WTC11 (cell line): Measurements from ENCODE around the gene HHIPL2. TPM values are rescaled to one million over a fixed set of nuclear protein-coding genes. Genes with fewer than 3 reads are reported as not detected.

Source experiments
- ATAC-seq: fragments of 200-7000 bp; cut with Tn5 transposase; 2 replicates; pipeline ENCODE4 v1.10.0; 2021; ENCODE audit warnings: mild to moderate bottlenecking, moderate library complexity
- CTCF ChIA-PET: fragments of 300-600 bp; sonication (Branson Sonifier 250); formaldehyde crosslinking; loops from one replicate; lab custom pipeline; 2021; ENCODE audit warnings: antibody characterized with exemption; lab: Charles Lee
- POLR2A ChIA-PET: fragments of 350-600 bp; sonication (Branson Sonifier 250); formaldehyde crosslinking; loops from one replicate; lab custom pipeline; 2021; ENCODE audit warnings: antibody characterized with exemption; lab: Charles Lee
- DNase-seq: peaks from one replicate; pipeline ENCODE4 v3.0.0; 2021; ENCODE audit warnings: low spot score
- H3K27ac Mint-ChIP-seq: 2 replicates; pipeline ENCODE4 v1.8.0; 2021; ENCODE audit warnings: mixed read lengths
- H3K27me3 Mint-ChIP-seq: 2 replicates; pipeline ENCODE4 v1.8.0; 2021; ENCODE audit warnings: low read depth, mild to moderate bottlenecking, moderate library complexity, mixed read lengths
- H3K36me3 Mint-ChIP-seq: 2 replicates; pipeline ENCODE4 v1.8.0; 2021; ENCODE audit warnings: mixed read lengths
- H3K4me1 Mint-ChIP-seq: 2 replicates; pipeline ENCODE4 v1.8.0; 2022; ENCODE audit warnings: mixed read lengths
- H3K4me3 Mint-ChIP-seq: 2 replicates; pipeline ENCODE4 v1.8.0; 2021; ENCODE audit warnings: mild to moderate bottlenecking, moderate library complexity, mixed read lengths
- H3K9me3 Mint-ChIP-seq: 2 replicates; pipeline ENCODE4 v1.8.0; 2021; ENCODE audit warnings: mixed read lengths
- ATF2 ChIP-seq: sonication (generic); formaldehyde crosslinking; IDR thresholded peaks from 2 replicates; pipeline ENCODE4 v1.8.1; 2022; ENCODE audit warnings: low read depth, missing genetic modification reagents, borderline replicate concordance
- CBFB ChIP-seq: sonication (generic); formaldehyde crosslinking; IDR thresholded peaks from 2 replicates; pipeline ENCODE4 v1.8.1; 2022; ENCODE audit warnings: mild to moderate bottlenecking, low read depth, missing genetic modification reagents
- E2F4 ChIP-seq: sonication (generic); formaldehyde crosslinking; IDR thresholded peaks from 2 replicates; pipeline ENCODE4 v1.8.1; 2022; ENCODE audit warnings: low read depth, mild to moderate bottlenecking, moderate library complexity, missing genetic modification reagents, borderline replicate concordance
- ESRRA ChIP-seq: sonication (generic); formaldehyde crosslinking; IDR thresholded peaks from 2 replicates; pipeline ENCODE4 v1.8.1; 2022; ENCODE audit warnings: mild to moderate bottlenecking, missing genetic modification reagents, borderline replicate concordance
- FOXP1 ChIP-seq: sonication (generic); formaldehyde crosslinking; IDR thresholded peaks from 2 replicates; pipeline ENCODE4 v1.8.0; 2022; ENCODE audit warnings: missing genetic modification reagents, mild to moderate bottlenecking, moderate library complexity, borderline replicate concordance
- GABPB1 ChIP-seq: sonication (generic); formaldehyde crosslinking; IDR thresholded peaks from 2 replicates; pipeline ENCODE4 v1.8.1; 2023; ENCODE audit warnings: mild to moderate bottlenecking, missing genetic modification reagents
- IRF1 ChIP-seq: sonication (generic); formaldehyde crosslinking; IDR thresholded peaks from 2 replicates; pipeline ENCODE4 v1.8.0; 2023; ENCODE audit warnings: missing genetic modification reagents
- JAZF1 ChIP-seq: fragments of 250-450 bp; sonication (Bioruptor Pico); IDR thresholded peaks from 2 replicates; pipeline ENCODE4 v1.9.0; 2021; ENCODE audit warnings: moderate library complexity, mild to moderate bottlenecking, inconsistent platforms
- MYBL2 ChIP-seq: sonication (generic); formaldehyde crosslinking; IDR thresholded peaks from 2 replicates; pipeline ENCODE4 v1.8.1; 2023; ENCODE audit warnings: mild to moderate bottlenecking, moderate library complexity, missing genetic modification reagents
- NFE2L1 ChIP-seq: sonication (generic); formaldehyde crosslinking; IDR thresholded peaks from 2 replicates; pipeline ENCODE4 v1.8.1; 2023; ENCODE audit warnings: missing genetic modification reagents
- PREB ChIP-seq: sonication (generic); formaldehyde crosslinking; IDR thresholded peaks from 2 replicates; pipeline ENCODE4 v1.8.1; 2022; ENCODE audit warnings: mild to moderate bottlenecking, missing genetic modification reagents, moderate library complexity, borderline replicate concordance
- TEAD4 ChIP-seq: sonication (generic); formaldehyde crosslinking; IDR thresholded peaks from 2 replicates; pipeline ENCODE4 v1.8.0; 2022; ENCODE audit warnings: mild to moderate bottlenecking, missing genetic modification reagents
- ZBTB43 ChIP-seq: sonication (generic); formaldehyde crosslinking; IDR thresholded peaks from 2 replicates; pipeline ENCODE4 v1.8.1; 2023; ENCODE audit warnings: mild to moderate bottlenecking, missing genetic modification reagents
- ZMAT4 ChIP-seq: fragments of 250-450 bp; sonication (Bioruptor Pico); IDR thresholded peaks from 2 replicates; pipeline ENCODE4 v1.9.0; 2021; ENCODE audit warnings: mild to moderate bottlenecking
- ZNF121 ChIP-seq: sonication (generic); formaldehyde crosslinking; IDR thresholded peaks from 2 replicates; pipeline ENCODE4 v1.8.0; 2023; ENCODE audit warnings: missing genetic modification reagents
- ZNF281 ChIP-seq: sonication (generic); formaldehyde crosslinking; IDR thresholded peaks from 2 replicates; pipeline ENCODE4 v1.8.0; 2023; ENCODE audit warnings: mild to moderate bottlenecking, missing genetic modification reagents
- ZNF396 ChIP-seq: fragments of 250-450 bp; sonication (Bioruptor Pico); IDR thresholded peaks from 2 replicates; pipeline ENCODE4 v1.8.0; 2021; ENCODE audit warnings: mild to moderate bottlenecking, moderate library complexity, borderline replicate concordance
- ZNF423 ChIP-seq: fragments of 250-450 bp; sonication (Bioruptor Pico); IDR thresholded peaks from 2 replicates; pipeline ENCODE4 v2.1.2; 2022; ENCODE audit warnings: mild to moderate bottlenecking, moderate library complexity
- ZNF532 ChIP-seq: fragments of 250-450 bp; sonication (Bioruptor Pico); IDR thresholded peaks from 2 replicates; pipeline ENCODE4 v1.9.0; 2021; ENCODE audit warnings: mild to moderate bottlenecking, borderline replicate concordance
- total RNA-seq: library from RNA; stranded (reverse); gene quantifications from 3 replicates; pipeline ENCODE4 v1.2.3, GENCODE V29; 2021

The HHIPL2 gene
- total RNA-seq, 1 experiment from 2014 or later = 0.11 TPM

- no peak for TF ChIP-seq ZNF121 (CRISPR knock-in tag)
Measured at GRCh38 chr1:222539951-222540597, 7.8 kb downstream of the HHIPL2 start (continued).

- no peaks in the 10 kb centered on the region for H3K36me3 Mint-ChIP-seq
- ChIA-PET CTCF (no interaction called here), POLR2A (no interaction called here)
- ATAC-seq = no peak
- no peaks in the 10 kb centered on the region for H3K27me3 Mint-ChIP-seq
- no peak for DNase-seq
- H3K4me1 Mint-ChIP-seq = no peaks in the 10 kb centered on the region
- H3K4me3 Mint-ChIP-seq = no peak overlapping the region
- H3K27ac Mint-ChIP-seq = no peak overlapping the region
- TF ChIP-seq ZNF423 (CRISPR knock-in tag) (no peak), FOXP1 (CRISPR knock-in tag) (no peak), ESRRA (no peak)
- no peaks in the 10 kb centered on the region for H3K9me3 Mint-ChIP-seq
Measured at GRCh38 chr1:222535455-222535854, 12.4 kb downstream of the HHIPL2 start.

- ChIA-PET CTCF (no interaction called here), POLR2A (no interaction called here)
- H3K27ac Mint-ChIP-seq = no peak overlapping the region
- no peak overlapping the region for H3K4me3 Mint-ChIP-seq
- H3K36me3 Mint-ChIP-seq = no peaks in the 10 kb centered on the region
- H3K4me1 Mint-ChIP-seq = no peaks in the 10 kb centered on the region
- peaks cover 7% of the 10 kb centered on the region for H3K9me3 Mint-ChIP-seq
- DNase-seq (no peak), ATAC-seq (no peak)
- H3K27me3 Mint-ChIP-seq = no peaks in the 10 kb centered on the region
- no peak for TF ChIP-seq ATF2 (CRISPR knock-in tag)
- no peak for TF ChIP-seq JAZF1 (CRISPR knock-in tag)
- no peak for TF ChIP-seq MYBL2 (CRISPR knock-in tag)
- no peak for TF ChIP-seq E2F4 (CRISPR knock-in tag)
- no peak for TF ChIP-seq ZNF532 (CRISPR knock-in tag)
- no peak for TF ChIP-seq GABPB1 (CRISPR knock-in tag)
- no peak for TF ChIP-seq IRF1 (CRISPR knock-in tag)
- no peak for TF ChIP-seq ZMAT4 (CRISPR knock-in tag)
- TF ChIP-seq TEAD4 (CRISPR knock-in tag) = no peak
- no peak for TF ChIP-seq ZNF281 (CRISPR knock-in tag)
- no peak for TF ChIP-seq NFE2L1 (CRISPR knock-in tag)
- TF ChIP-seq ZNF396 (CRISPR knock-in tag) = no peak
- TF ChIP-seq PREB (CRISPR knock-in tag) = no peak
- no peak for TF ChIP-seq ZBTB43 (CRISPR knock-in tag)
- TF ChIP-seq CBFB (CRISPR knock-in tag) = no peak
Measured at GRCh38 chr1:222530852-222531251, 17.1 kb downstream of the HHIPL2 start.
